ACHN (cell line): ENCODE data around the gene AMBRA1.

Experiments used
- DNase-seq: peaks from one replicate; pipeline ENCODE4 v3.0.0-alpha.2; 2015
- in situ Hi-C: cut with HindIII; loops from 2 replicates; pipeline ENCODE4 v1.10.0; 2017; ENCODE audit warnings: low sequenced_read_pairs, low pct_ligation_motif_present, low pct_unique_long_range_greater_than_20kb

The AMBRA1 gene

DNA sequence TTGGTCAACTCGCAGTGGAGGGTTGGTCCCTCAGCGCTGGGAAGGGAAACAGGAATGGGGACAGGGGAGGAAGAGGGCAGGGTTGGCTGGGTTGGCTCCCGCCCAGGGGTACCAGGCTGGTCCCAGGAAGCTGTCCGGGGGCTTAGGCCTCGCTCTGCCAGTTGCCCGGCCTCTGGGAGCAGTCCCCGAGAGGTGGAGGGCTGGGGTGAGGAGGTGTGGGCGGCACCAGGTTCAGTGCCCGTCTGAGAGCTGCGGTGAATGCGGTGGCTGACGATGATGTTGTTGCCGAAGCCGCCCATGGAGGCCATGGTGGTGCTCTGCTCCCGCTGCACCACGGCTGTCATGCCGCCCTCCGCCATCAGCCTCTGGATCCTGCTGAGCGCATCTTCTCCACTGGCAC, 196.3 kb downstream of the AMBRA1 start:
- no peak for DNase-seq
- in situ Hi-C loops = no loop called here

GRCh38 chr11:46393759-46394158, 200.1 kb downstream of the AMBRA1 start:
- in situ Hi-C loops = no loop called here
- DNase-seq = no peak

GRCh38 chr11:46393231-46393616, 200.6 kb downstream of the AMBRA1 start:
- in situ Hi-C loops = no loop called here
- DNase-seq = no peak

DNA sequence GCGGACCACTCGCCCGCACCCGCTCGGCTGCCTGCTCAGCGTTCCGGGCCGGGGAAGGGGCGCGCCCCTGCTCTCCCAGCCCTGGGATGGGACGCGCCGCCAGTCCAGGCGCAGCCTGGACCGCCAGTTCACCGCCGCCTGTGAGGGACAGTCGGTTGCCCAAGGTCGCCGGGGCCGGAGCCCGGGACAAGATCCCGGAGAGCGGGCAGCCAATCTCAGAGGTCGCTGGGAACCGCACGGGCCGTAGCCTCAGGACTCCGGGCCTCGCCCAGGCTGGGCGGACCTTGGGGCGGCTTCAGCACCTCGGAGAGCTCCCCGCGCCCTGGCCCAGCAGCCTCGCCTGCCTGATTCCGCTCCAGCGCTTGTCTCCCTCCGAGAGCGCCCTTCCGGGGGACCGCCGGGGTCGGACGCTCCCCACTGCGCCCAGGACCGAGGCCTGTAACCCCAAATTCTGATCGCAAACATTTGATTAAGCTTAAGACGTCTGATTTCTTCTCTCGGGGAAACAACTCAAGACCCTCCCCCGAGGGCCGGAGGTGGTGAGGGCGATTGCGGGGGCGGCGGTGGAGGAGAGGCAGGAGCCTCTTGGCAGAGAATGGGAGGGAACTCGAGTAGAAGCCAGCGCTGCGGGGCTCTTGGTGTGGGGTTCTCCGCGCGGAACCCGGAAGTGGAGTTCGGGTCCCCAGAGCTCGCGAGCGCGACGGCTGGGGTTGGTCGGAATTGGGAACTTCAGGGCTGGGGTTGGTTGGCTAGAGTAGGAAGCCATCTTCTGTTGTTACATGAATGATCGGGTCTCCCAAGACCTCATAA, 201.2 kb downstream of the AMBRA1 start:
- in situ Hi-C loops = no loop called here
- peak; percentile 84 for DNase-seq

- in situ Hi-C loops = no loop called here
- DNase-seq = peak; percentile 78
Measured at GRCh38 chr11:46391578-46392420, 202.0 kb downstream of the AMBRA1 start, which contains the start of gene CHRM4. CHRM4 (minus strand) TSS chr11:46391776; CDS start chr11:46386557, 5,219 bp downstream.

- no peak for DNase-seq
- in situ Hi-C loops = no loop called here
Measured at GRCh38 chr11:46391186-46391577, 202.6 kb downstream of the AMBRA1 start.

DNA sequence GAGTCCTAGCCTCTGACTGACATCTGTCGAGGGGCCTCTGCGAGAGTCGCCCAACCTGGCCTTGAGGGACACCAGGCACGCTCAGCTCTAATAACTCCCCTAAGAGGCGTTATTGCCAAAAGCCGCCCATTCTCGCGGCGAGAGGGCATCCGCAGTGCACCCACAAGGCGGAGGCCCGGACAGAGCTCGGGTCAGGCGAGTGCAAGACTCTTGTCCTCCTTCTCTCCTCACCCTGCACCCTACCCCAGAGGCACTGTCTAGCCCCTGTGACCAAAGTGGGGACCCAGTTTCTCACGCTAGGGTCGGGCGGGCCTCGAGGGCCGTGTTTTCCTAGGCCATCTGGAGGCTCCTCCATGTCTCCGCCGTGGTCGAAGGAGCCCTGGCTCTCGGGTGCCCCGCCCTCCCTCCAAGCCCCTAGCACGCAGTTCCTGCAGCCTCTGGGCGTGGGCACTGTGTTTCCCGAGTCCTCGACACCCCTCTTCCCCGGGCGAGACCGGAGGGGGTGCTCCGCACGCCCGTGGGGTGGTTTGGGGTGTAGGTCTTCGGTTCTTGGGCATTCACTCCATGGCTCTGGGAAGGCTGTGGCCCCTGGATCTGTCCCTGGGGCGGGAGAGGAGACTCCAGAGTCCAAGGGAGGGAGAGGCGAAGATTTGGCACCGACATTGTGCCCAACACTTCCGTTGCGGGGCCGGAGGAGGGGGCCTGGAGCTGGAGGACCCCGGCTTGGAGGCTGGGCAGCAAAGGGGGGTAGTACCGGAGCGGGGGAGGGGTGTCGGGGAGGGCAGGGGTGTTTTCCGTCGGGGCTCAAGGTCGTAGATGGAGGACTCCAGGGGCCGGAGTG, 203.3 kb downstream of the AMBRA1 start:
- in situ Hi-C loops = no loop called here
- DNase-seq = no peak

DNA sequence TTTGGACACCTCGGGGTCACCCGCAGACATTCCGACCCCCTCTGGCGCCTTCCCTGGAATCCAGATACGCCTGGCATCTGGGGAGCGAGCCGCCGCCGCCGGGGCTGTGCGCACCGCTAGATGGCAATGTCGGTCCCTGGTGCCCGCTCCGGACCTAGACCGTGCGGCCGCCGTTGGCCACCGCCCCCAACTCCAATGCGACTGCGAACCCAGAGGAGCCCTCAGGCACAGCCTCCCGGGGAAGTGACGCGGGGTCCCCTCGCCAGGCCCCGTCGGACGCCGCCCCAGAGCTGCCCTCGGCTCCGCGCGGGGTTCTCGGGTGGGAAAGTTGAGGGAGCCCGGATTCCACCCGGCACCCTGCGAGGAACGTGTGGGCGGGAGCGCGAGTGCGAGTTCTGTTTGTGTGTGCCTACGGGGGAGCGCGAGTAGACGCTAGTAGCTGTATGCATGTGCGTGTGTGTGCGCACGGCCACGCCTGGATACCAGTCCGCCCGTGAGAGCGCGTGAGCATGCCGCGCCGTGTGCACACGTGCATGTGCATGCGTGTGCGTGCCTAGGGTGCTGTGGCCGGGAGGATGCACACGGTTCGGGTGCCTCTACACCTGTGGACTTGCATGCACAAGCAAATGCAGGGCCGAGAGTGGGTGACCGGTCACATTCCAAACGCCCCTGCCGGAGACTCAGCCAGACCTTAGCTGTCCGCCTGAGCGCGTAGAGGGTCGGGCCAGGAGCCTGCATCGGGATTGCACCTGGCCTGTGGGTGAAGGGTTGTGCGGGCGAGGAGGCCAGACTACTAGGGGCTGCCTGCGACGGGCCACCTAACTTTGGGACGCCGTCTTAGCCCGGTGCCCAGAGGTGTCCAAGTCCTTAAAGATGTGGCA, 204.1 kb downstream of the AMBRA1 start:
- peak; percentile 72 for DNase-seq
- in situ Hi-C loops = no loop called here

- no peak for DNase-seq
- in situ Hi-C loops = no loop called here
Measured at GRCh38 chr11:46388619-46389449, 205.0 kb downstream of the AMBRA1 start.

DNA sequence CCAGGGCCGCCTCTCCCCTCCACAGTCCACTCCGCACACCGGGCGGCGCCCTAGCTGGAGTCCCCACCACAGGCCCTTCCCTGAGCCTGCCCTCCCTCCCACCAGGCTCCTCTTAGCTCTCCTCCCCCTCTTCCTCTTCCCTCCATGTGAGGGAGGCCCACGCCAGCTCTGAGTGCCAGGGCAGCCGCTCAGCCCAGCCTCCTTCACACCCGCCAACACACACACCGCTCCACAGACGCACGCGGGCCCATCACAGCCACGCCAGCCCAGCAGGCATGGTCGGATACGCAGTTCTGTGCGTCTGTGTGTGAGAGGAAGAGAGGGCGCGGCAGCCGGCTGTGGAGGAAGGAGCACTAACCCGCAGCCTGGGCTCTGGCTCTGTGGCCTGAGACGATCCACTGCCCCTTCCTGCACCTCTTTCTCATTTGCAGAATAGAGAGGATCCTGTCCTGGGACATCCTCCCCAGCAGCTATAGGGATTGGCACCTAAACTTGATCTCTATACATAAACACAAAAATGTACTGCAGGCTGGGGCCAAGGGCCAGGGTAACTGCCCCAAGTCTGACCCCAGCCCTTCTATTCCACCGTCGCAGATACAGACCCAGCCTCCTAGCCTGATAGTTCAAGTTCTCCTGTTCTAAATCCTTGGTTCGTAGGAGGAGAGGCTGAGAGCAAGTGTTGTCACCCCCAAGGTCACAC, 205.8 kb downstream of the AMBRA1 start:
- in situ Hi-C loops = no loop called here
- DNase-seq = no peak

DNA sequence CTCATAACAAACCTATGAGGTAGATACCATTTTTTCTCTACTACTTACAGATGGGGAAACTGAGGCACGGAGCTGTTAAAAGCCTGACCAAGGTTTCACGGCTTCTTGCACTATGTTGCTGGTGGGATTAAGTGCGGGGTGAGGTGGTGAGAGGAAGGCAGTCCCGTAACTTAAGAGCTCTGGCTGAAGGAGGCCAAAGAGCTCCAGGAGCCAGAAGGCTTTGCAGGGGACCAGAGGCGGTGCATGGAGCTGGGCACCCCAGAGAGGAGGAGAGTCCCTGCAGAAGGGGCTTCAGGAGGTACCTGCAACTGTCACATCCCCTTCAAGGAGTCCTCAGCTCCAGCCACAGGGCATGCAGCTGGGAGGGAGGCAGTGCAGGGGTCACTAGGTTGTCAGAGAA, 206.4 kb downstream of the AMBRA1 start:
- in situ Hi-C loops = no loop called here
- no peak for DNase-seq

DNA sequence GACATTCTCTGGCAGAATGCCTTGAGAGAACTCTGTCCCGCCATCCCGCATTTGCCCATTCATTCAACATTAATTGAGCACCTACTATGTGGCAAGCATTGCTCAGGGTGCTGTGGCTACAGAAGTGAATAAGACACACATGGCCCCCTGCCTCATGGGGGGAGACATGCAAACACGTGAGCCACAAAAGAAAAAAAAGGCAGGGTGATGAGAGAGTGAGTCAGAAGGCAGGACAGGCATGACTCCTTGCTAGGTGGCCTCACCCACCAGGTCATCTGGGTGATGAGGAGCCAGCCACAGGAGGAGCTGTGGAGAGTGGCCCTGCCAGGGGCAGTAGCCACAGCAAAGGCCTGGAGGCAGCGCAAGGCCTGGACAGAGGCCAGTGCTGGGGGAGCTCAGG, 207.1 kb downstream of the AMBRA1 start:
- DNase-seq = no peak
- in situ Hi-C loops = no loop called here

GRCh38 chr11:46386005-46386578, 207.7 kb downstream of the AMBRA1 start:
- in situ Hi-C loops = no loop called here
- DNase-seq = no peak

GRCh38 chr11:46385169-46386004, 208.4 kb downstream of the AMBRA1 start:
- in situ Hi-C loops = no loop called here
- no peak for DNase-seq

DNA sequence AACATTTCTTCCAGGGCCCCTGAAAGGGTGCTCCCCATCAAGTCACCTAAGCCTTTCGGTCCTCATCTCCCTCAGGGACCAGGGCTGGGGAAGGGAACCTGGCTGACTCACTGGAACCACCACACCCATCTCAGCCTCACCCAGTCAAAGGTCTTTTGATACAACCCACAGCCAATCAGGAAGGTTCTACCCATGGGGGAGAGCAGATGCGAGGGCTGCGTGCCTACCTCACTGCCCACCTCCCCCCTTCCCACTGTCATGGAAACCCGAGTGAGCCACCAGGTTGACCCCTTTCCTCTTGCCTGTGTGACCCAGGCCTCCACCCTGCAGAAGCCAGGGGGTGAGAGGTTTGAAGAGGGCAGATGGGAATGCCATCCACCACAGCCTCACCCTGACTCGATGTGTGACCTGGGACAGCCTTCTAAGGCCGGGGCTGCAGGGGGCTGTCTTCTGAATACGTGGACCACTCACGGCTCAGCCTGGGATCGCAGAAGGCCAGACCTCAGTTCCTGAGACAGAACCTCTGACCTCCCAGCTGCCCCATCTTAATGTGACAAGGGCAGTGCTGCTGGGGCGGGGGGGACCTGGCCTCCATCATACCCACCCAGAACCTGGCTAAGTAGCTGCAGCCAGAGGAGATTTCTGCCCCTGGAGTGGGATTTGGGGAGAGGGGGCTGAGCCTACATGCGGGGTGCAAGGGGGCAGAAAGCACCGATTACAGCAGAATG, 209.7 kb downstream of the AMBRA1 start:
- in situ Hi-C loops = no loop called here
- no peak for DNase-seq
